T follicular helper cell (primary cell): ENCODE measurements around the gene LIN7B.
"Not testable (repeated sequence)": the region's sequence is repeated elsewhere in the genome, so short reads cannot be mapped to it uniquely, and the experiment has no call there.

Experiments used
- DNase-seq: peaks from one replicate; pipeline ENCODE4 v3.0.0-alpha.2; 2020; ENCODE audit warnings: low read depth

Gene LIN7B

DNA sequence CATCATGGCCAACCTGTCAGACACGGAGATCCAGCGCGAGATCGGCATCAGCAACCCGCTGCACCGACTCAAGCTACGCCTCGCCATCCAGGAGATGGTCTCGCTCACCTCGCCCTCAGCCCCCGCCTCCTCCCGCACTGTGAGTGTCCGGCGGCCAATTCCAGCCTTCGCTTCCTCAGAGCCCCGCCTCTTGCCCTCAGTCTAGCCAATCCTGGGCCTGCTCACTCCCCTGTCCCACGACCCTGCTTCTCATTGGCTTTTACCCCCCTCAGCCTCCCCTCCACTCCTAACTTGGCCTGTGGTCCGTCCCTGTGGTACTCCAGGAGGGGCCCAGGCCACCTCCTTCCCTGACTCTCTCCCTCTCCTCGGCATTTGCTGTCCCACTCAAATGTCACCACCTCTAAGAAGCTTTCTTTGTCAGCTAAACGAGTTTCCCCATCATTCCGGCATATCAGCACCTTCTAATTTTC, 28.7 kb downstream of the LIN7B start:
- DNase-seq = no peak

DNA sequence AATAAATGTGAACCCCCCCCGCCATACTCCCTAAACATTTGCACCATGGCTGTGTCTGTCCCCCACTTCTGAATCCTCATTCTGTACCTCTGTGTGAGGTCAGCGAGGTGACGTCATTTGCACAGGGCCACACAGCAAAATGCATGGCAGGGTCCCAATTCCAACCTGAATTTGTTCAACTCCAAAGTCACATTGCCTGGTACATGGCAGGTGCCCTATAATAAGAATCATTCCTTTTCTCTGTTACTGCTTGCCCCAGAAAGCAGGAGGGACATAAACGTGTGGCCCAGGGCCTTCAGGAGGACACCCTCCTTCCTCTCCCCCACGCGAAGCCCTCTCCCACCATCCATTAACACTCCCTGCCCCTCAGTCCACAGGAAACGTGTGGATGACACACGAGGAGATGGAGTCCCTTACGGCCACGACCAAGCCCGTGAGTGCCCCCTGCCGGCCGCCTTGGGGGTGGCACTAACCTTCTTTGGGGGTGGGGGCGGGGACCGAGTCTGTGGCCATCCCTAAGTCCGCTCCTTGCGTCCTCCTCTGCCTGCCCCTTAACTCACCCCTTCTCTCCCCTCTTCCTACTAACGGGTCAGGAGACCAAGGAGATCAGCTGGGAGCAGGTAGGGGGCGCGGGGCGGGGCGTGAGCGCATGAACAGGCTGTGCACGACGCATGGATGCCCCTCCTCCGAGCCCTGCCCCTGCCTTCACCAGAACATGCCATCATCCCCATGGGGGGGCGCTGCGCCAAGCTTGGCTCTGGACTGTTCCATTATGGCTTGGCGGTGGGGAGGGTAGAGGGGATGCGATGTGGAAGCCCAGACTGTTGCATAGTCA, 31.6 kb downstream of the LIN7B start:
- DNase-seq = peak; percentile 67

DNA sequence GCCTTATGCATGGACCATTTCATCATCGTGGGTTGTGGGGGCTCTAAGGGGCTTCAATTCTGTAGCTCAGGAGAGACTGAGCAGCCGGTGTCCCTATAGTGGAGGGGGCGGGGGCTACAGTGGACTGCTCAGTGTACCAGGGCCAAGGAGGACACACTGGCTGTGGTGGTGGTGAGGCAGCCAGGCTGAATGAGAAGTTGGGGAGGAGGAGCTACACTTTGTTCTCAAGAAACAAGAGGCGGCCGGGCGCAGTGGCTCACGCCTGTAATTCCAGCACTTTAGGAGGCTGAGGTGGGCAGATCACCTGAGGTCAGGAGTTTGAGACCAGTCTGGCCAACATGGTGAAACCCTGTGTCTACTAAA, 32.2 kb downstream of the LIN7B start:
- not testable (repeated sequence) for DNase-seq

DNA sequence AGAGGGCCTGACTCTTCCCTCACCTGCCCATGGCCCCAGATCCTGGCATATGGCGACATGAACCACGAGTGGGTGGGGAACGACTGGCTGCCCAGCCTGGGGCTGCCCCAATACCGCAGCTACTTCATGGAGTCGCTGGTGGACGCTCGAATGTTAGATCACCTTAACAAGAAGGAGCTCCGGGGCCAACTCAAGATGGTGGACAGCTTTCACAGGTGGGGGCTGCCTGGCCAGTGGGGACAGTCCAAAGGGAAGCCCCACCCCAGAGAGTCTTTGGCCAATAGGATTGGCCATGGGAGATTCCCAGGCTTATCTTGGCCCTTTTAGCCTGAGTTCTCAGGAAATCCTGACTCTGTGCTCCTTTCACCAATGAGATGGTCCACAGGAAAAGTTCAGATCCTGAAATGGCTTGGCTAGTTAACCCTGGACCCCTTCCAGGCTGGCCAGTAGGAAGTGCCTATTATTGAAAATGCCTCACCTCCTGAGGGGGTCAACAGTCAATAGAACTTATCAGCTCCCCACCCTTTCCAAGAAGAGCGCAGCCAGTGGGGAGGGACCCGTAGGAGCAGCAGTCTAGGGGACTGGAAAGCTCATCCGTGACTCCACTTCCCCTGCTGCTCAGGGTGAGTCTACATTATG, 34.0 kb downstream of the LIN7B start:
- no peak for DNase-seq

DNA sequence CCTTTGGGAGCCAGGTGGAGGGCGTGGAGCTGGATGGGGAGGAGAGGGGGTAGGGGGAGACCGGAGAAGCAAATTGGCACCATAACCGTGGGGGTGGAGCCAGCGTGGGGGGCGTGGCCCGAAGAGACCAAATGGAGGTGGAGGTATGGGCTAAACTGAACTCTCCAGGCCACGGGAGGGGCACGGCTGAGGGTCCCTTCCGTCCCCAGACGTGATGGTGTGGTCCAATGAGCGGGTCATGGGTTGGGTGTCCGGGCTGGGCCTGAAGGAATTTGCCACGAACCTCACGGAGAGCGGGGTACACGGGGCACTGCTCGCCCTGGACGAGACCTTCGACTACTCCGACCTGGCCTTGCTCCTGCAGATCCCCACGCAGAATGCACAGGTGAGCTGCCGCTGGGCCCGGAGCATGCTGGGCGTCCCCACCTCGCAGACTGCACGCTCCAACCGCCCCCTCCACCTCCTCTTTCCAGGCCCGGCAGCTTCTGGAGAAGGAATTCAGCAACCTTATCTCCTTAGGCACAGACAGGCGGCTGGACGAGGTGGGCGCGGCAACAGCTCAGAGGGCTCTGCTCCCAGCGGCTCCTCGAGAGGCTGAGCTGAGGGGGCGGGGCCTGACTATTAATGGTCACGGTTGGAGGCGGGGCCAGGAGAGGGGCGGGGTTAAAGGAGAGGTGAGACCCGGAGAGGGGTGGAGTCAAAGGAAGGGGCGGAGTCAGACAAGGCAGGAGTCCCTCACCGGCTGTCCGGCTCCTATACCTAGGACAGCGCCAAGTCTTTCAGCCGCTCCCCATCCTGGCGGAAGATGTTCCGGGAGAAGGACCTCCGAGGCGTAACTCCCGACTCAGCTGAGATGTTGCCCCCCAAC, 34.8 kb downstream of the LIN7B start:
- DNase-seq = peak; percentile 67

DNA sequence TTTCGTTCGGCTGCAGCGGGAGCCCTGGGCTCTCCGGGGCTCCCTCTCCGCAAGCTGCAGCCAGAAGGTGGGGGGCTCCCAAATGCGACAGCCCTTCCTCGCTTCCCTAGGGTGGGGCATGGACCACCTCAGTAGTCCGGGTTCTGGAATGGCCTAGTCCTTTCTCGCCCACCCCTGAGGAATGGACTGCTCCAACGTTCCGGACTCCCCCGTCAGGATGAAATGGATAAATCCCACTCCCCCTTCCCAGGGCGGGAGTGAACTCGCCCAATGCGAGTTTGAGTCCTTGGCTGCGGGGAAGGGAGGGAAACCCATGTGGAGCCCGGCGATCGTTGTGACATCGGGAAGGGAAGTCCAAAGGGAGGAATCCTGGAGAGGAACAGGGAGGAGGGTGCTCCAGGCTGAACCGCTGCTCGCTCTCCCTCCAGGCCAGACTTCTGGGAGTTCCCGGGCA, 35.5 kb downstream of the LIN7B start:
- no peak for DNase-seq

DNA sequence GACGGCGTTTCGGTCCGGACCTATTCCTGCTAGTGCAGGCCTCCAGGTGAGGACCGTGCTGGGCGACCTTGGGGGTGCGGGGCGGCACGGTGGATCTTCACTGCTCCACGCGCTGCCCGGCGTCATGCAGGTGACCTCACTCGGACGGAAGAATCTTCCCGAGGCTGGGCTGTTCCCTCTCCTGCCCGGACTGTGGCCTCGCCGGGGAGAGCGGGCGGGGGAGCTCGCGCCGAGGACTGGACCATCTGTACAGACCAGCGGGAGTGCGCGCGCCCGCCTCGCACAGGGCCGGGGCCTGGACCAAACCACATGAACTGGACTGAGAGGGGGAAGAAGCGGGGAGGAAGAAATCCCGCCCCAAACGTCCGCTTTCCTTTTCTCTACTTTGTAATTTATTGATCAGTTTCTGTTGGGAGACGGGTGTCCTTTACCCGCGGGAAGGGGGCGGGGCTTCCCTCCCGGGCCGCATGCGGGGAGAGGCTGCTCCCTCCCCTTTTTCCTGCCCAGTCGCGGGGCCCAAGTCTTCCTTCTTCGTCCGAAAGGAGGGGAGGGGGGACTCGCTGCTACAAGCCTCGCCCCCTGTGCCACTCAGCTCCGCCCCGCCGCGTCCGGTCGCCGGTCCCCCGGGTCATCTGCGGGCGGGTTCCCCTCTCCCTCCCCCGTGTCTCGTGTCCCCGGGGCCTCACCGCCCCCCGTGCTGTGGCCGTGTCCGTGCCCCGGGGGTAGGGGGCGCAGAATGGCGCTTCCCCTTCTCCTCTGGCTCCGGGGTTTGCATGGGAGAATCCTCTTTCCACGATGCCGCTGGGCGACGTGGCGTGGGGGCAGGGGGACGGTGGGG, 36.2 kb downstream of the LIN7B start:
- DNase-seq = no peak

DNA sequence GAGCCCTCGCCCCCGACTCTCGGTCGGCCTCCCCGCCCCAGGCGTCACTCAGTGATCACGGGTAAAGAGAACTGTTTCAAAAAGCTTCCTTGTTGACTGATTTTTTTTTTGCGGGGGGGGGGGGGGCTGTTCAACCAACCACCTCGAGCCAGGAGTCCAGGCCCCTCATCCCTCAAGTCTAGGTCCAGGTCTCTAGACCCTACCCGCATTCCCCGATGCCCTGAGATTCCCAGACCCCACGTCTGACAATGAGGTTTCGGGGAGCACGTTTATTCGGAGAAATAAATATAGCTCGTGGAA, 36.7 kb downstream of the LIN7B start:
- DNase-seq = no peak

DNA sequence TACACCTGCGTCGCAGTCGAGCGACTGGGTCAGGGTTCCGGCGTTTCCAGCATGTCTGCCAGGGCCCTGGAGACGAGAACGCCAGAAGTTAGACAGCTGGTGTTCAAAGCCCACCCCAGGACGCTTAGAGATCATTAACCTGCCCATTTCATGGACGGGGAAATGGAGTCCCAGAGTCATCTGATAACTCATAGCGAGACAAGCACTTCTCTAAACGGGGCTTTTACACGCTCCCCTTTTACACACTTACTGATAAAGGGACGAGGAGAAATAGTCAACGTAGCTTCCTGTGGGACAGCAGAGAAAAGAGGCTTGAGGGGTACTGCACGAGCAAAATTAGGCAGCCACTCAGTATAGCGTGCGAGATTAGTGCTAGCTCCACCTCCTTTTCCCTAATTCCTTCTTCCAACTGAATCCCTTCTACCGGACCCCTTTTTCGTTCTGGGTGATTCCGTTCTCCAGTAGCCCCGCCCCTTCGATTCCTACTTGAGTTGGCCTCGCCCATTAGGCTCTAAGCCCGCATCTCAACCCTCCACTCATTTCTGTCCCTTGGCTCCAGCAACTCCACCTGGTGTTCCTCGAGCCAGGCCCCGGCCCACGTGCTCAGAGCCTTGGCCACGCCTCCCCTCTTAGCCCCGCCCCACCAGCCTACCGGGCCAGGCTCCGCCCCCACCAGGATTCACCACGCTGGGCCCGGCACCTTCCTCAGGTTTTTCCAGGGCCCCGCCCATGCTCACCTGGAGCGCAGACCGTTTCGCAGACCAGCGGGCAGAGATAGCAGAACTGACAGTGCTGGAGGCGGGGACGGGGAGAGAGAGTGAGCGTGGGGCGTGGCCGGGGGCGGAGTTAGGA, 37.3 kb downstream of the LIN7B start:
- DNase-seq = no peak

DNA sequence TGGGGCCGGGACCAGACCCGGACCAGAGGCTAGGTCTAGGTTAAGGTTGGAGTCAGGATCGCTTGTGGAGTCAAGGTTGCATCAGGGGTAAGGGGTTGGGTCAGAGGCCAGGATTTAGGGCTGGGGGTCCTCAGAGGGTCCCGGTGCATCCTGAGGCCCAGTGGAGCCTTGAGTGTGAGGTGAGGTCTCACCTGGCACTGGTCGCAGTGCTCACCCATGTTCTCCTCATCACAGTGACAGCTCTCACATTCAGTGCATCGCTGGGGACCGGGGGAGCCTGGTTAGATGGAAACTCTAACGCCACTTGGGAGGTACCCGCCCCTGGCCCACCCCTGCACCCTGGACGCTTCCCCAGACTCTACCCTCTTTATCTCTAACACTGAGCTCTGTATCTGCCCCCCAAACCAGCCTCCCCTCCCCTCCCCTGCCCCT, 38.0 kb downstream of the LIN7B start:
- DNase-seq = no peak

DNA sequence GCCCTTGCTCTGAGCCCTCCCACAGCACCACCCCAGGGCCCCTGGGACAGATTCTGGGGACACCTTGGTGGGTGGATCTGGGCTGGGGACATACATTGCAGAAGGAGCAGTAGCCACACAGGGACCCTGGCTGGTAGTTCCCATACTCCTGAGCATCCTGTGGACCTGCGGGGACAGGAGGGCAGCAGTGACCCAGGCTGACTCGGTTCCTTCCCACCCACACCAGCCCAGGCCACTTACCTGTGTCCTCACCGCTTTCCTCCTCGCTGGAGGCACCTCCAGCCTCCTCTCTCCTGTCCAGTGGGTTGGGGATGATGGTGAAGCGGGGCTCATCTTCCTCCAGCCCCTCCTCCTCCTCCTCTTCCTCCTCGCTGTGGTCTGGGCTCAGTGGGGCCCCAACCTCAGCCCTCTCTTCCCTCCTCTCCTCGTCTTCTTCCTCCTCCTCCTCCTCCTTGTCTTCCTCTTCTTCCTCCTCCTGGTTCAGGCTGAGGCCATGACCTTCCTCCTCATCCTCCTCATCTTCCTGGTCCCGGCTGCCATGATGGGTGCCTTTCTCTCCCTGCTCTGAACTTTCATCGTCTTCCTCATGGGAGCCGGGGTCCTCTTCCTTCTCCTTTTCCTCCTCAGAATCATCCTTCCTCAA, 39.1 kb downstream of the LIN7B start:
- no peak for DNase-seq

DNA sequence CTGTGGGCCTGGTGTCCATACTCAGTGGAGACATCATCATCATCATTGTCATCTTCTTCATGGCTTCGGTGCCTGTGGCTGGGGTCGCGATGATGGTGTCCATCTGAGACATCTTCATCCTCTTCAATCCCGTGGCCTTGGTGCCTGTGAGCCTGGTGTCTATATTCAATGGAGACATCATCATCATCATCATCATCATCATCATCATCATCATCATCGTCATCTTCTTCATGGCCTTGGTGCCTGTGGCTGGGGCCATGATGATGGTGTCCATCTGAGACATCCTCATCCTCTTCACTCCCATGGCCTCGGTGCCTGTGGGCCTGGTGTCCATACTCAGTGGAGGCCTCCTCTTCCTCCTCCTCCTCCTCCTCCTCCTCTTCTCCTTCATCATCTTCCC, 40.1 kb downstream of the LIN7B start:
- DNase-seq = no peak

DNA sequence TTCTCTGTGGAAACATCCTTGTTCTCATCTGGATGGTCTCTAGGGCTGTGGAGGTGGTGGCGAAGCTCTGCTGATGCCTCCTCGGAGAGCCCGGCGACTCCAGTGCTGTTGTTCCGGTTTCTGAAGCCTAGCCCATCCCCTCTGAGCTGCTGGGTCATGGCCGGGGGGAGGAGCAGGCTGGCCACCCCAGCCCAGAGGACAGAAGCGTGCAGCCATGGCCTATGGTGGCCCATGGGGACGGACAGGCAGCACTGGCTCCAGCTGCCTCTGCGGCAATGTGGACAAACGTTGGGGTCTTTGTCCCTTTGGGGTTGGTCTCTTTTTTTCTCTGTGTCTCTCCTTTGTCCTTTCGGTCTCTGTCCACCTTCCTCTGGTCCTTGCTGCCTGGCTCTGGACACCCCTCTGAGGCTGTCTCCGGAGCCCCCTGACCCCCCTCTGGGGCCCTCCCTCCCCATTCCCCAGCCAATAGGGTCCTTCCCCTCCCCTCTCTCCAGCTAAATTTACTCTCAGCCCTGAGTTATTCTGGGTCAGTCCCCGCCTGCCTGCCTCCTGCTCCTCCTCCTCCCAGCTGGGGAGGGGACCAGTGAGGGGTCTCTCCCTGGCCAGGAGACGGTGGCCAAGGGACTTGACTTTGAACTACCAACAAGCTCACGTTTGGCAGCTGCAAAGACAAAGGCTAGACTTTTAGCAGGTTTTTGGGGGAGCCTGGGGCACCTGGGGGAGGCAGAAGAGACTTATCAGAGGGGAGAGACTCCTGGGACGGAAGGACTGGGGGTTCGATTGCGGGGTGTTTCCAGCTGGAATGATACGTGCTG, 41.0 kb downstream of the LIN7B start, which contains the start of gene HRC:
Gene HRC (minus strand): TSS at position 392 of the 815 bp plus-strand sequence. CDS start 159 bp downstream, at position 233.
- DNase-seq = no peak

DNA sequence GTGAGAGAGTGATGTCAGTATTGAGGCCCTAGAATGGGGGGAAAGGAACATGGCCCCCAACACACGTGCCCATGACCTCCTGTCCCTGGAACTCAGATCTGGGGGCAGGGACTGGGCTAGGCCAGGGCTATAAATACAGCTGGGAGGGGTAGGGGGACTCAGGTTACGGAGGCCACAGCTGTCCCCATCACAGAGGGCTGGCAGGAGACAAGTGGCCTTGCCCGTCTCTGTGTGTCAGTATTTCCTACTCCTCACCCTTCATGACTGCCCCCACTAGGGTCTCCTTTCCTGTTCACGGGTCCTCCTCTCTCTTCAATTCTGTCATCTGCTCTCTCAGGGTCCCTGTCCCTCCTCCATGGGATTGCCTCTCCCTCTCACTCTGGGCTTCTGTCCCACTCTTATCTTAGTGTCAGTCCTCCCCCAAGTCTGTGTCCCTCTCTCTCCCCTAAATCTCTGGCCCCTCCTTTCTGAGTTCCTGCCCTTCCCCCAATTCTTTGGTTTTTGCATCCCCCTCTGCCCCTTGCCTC, 41.7 kb downstream of the LIN7B start:
- no peak for DNase-seq

DNA sequence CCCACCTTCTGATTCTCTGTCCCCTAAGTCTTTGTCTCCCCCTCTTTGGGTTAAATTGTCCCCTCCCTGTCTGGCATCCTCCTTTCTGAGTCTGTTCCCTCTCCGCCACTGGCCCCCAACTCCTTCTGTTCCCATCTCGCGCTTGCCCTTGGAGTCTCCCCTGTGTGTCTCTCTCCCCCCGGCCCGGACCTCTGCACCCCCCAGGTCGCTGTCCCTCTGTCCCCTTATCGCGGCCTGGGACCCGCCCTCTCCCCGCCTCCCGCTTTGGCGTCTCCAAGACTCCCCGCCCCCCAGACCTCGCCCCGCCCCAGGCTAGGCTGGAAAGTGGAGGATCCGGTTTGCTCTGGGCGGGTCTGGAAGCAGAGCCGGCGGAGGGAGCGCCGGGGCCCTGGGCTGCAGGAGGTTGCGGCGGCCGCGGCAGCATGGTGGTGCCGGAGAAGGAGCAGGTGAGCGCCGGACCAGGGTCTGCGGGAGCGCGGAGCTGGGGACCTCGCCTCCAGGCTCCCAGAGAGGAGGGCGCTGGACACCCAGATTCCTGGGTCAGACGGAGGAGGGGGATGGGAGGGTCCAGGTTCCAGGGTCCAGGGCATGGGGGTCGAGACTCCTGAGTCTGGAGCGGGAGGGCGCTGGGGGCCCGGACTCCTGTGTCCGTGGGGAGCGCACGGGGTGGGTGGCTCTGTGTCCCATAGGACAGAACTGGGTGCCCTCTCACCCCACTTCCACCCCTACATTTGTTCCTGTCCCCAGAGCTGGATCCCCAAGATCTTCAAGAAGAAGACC, 43.5 kb downstream of the LIN7B start, which contains the start of gene TRPM4:
Gene TRPM4 (plus strand): TSS at position 348 of the 780 bp plus-strand sequence. CDS start 75 bp downstream, at position 423.
- no peak for DNase-seq

DNA sequence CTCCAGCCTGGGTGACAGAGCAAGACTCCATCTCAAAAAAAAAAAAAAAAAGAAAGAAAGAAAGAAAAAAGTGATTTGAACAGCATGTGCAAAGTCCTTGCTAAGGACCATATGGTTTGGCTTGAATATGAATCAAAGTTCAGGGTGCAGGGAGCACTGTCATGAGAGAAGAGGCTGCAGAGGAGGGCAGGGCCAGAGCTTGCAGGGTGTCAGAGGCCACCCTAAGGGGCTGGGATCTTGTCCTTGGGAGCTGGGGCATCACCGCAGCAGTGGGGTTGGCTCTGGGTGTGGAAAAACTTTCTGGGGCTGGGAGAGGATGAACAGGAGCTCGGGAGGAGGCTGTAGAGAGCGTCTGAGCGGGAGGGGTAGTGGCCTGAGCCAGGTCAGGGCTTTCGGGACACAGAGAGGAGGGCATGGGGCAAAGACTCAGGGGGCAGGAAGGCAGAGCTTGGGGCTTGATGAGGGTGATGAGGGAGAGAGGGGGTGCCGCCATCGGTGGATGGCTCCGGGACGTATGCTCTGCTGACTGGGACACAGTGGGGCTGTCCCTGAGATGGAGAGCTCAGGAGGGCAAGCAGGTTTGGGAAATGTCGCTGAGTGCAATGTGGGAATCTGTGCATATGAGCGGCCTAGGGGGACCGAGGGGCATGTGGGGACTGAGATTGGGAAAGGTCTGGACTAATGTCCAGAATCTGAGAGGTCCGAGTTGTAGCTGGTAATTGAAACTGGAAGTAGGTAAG, 46.5 kb downstream of the LIN7B start:
- DNase-seq = no peak

DNA sequence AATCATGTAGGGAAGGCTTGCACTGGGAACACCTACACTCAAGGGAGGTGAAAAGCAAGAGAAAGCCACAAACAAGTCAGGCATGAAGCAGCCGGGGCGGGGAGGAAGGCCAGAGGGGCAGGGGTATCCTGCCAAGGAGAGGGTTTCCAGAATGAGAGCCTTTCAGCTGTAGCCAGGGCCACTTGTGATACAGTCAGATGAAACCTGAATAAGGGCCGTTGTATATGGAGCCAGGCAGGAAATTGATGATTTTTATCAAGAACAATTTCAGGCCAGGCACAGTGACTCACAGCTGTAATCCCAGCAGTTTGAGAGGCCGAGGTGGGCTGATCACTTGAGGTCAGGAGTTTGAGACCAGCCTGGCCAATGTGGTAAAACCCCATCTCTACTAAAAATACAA, 47.8 kb downstream of the LIN7B start:
- no peak for DNase-seq
